ENCODE results near the gene LEPR. TPM values are rescaled to one million over a fixed set of nuclear protein-coding genes. Genes with fewer than 3 reads are reported as not detected.

Gene LEPR
- total and polyA plus RNA-seq, 2 donors (not counting 3 experiments of a cell fraction or from before 2014, with no cell fraction given), result 11.1 to 18.7 TPM

GRCh38 chr1:65435987-65436386, 15.5 kb downstream of the LEPR start:
- Histone ChIP-seq H3K4me2 (ENCODE audit: insufficient read depth, low read length) (no peak overlapping the region), H3K9ac (replicated peaks; ENCODE audit: extremely low read depth, insufficient read depth, low read length) (no peak overlapping the region), H3K9me1 (replicated peaks; ENCODE audit: control insufficient read depth, extremely low read depth, insufficient read depth, low read length) (no peaks in the 10 kb centered on the region), H3K27me3 (ENCODE audit: control insufficient read depth in 2 of 2, insufficient read depth in 2 of 2, low read length in 2 of 2) (no peaks in the 10 kb centered on the region), H2AFZ (ENCODE audit: low read depth, low read length) (no peak overlapping the region), H3K79me2 (ENCODE audit: control insufficient read depth, insufficient read depth, low read length) (peaks cover 8% of the 10 kb centered on the region), H3K27ac (ENCODE audit: insufficient read depth, low read depth, low read length) (no peak overlapping the region), H3K4me1 (ENCODE audit: control insufficient read depth, extremely low read depth, insufficient read depth, low read length) (peaks cover 10% of the 10 kb centered on the region), H3K9me3 (replicated peaks; ENCODE audit: control insufficient read depth, insufficient read depth, low read length) (no peaks in the 10 kb centered on the region), H3K36me3 (ENCODE audit: control insufficient read depth in 2 of 2, extremely low read depth in 1 of 2, insufficient read depth in 2 of 2, low read length in 2 of 2) (peaks cover 5 to 14% of the 10 kb centered on the region in 2 experiments), H4K20me1 (replicated peaks; ENCODE audit: control insufficient read depth, extremely low read depth, insufficient read depth, low read length) (no peaks in the 10 kb centered on the region), H3K4me3 (replicated peaks in 1 of 3; ENCODE audit: insufficient read depth in 1 of 3, low read depth in 1 of 3, low read length in 3 of 3) (no peak overlapping the region)
- intact Hi-C loops (cut with micrococcal nuclease) (no loop called here), dilution Hi-C loops (cut with MboI; ENCODE audit: extremely low pct_ligation_motif_present, low sequenced_read_pairs) (no loop called here)
- no peak for TF ChIP-seq MYC (IDR thresholded peaks at IDR 0.05; ENCODE audit: low read depth, low read length)
- TF ChIP-seq POLR2AphosphoS5 (IDR thresholded peaks at IDR 0.05; ENCODE audit: insufficient read depth, low read depth, low read length), result no peak
- no peak for TF ChIP-seq FOS (IDR thresholded peaks at IDR 0.05; ENCODE audit: borderline replicate concordance, insufficient read depth, low read length)
- no peak for TF ChIP-seq CTCF (IDR thresholded peaks at IDR 0.05; ENCODE audit: extremely low read depth in 1 of 2, insufficient read depth in 1 of 2, low read depth in 1 of 2, low read length in 2 of 2)
- TF ChIP-seq POLR2A (IDR thresholded peaks at IDR 0.05; ENCODE audit: low read depth, low read length), result no peak
- no peak for TF ChIP-seq EZH2 (IDR thresholded peaks at IDR 0.05; ENCODE audit: borderline replicate concordance, low read depth, low read length, severe bottlenecking)
- no peak for TF ChIP-seq GATA2 (IDR thresholded peaks at IDR 0.05; ENCODE audit: insufficient read depth, insufficient read length, low read depth, low read length)
- TF ChIP-seq, protein P1, sequence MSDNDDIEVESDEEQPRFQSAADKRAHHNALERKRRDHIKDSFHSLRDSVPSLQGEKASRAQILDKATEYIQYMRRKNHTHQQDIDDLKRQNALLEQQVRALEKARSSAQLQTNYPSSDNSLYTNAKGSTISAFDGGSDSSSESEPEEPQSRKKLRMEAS (IDR thresholded peaks at IDR 0.05; ENCODE audit: insufficient read depth, insufficient read length), result no peak
- no peak for TF ChIP-seq JUN (IDR thresholded peaks at IDR 0.05; ENCODE audit: borderline replicate concordance, insufficient read depth, insufficient read length, low read depth)
- FAIRE-seq (no peak), DNase-seq (ENCODE audit: low read depth, low spot score) (no peak)
- POLR2A ChIA-PET, result no interaction called here
- no TSS peak for BruUV-seq (replicated peaks)
- CTCF ChIA-PET, result interaction anchor here (0.6 to 7.7 kb wide), 4 partner anchors 18 to 360 kb away, joined by 3 to 104 read pairs (median 10); no protein-coding TSS in a partner anchor
